NCI-H2081 (cell line): ENCODE results near the gene TARS2.

Experiments
- DNase-seq, 2 experiments: peaks; one replicate each; lab custom pipeline; 2025; lab: John Stamatoyannopoulos, UW

The TARS2 gene

GRCh38 chr1:150486966-150487762, at the start of gene TARS2:
TSS of gene TARS2 (plus strand) at chr1:150487419. CDS start at chr1:150487451, 32 bp downstream.
- DNase-seq = peak; percentile 99 to 100

GRCh38 chr1:150441121-150441520, 46.1 kb upstream of the TARS2 start:
- no peak for DNase-seq

DNA sequence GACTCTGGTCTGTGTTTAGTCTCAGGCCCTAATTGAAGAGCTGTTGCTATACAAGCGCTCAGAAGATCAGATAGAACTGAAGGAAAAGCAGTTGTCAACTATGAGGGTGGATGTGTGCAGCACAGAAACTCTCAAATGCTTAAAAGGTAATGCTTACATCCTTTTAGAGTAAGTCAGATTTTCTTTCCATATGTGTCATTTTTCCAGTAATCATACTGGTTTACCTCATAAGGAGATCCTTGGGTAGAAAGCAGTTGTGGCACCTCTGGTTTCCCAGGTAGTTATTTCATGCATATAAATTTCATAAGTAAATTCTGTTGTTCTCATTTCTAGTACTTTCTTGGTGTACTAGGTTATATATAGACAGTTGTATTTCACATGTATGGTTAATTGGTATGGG, 43.0 kb upstream of the TARS2 start:
- DNase-seq = no peak

DNA sequence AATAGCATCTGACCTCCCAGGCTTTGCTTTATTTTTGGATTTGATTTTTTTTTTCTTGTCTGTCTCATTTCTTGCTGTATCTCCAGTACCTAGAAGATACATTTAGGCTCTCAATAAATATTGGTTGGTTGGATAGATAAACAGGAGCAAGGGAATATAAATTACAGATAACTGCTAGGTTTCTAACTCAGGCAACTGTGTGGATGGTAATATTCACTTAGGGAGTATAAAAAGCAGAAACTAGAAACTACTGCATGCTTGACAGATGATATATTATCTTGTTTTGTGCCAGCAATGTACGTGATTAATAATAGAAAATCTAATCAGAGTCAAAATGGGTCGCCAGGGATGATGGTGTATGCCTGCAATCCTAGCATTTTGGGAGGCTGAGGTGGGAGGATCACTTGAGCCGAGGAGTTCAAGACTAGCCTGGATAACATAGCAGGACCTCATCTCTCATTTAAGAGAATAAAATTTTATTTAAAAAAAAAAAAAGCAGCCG, 31.0 kb upstream of the TARS2 start:
- no peak for DNase-seq

GRCh38 chr1:150464422-150464826, 22.8 kb upstream of the TARS2 start:
- peak; percentile 80 to 82 for DNase-seq

GRCh38 chr1:150466964-150467363, 20.3 kb upstream of the TARS2 start:
- no peak for DNase-seq

DNA sequence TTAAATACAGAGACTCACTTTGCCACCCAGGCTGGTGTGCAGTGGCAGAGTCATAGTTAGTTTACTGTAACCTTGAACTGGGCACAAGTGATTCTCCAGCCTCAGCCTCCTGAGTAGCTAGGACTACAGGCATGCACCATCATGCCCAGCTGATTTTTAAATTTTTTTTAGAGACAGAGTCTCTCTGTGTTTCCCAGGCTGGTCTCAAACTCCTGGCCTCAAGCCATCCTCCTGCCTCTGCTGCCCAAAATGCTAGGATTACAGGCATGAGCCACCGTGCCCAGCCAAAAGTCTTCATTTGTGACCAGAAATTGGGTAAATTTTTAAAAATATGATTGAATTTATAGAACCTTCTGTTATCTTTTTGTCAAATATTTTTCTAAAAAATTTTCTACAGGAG, 17.9 kb upstream of the TARS2 start:
- DNase-seq = no peak

- no peak for DNase-seq
Observed at GRCh38 chr1:150472601-150473200, 14.5 kb upstream of the TARS2 start.

DNA sequence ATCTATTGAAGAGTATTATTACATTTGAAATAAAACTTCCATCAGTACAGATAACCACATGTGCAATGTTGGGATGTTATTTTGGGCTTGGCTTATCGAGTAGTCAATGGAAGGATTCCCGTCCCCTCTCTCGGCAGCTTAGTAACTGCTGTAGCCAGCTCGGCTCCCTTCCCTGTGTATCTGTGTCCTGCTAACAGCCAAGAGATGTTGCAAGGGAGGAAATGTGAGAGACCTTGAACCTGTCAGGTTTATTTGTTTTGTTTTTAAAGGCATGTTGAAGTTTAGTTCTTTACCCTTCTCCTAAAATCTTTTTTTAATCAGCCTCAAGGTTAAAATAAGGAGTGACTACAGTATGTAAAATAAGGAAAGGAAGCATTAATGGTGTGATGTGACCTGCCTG, 13.6 kb upstream of the TARS2 start:
- no peak for DNase-seq

GRCh38 chr1:150474869-150475268, 12.3 kb upstream of the TARS2 start:
- no peak for DNase-seq

- DNase-seq = no peak
Observed at GRCh38 chr1:150476754-150477153, 10.5 kb upstream of the TARS2 start.

DNA sequence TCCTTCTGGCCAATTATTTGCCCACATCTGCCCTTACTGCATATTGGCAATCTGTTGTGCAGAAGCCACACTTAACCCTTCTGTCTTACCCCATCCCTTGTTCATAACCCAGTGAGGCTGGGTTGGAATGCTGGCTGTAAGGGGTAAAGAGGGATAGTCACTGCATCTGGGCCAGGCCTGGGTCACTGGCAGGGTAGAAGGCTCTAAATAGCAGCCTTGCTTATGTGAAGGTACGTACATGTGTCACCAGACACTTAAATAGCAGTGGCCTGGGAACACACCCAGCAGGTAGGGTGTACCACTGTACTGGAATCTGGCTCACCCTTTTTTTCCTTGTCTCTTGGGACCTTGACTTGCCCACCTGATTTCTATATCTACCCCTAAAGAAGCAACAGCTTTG, 9.9 kb upstream of the TARS2 start:
- DNase-seq = no peak

DNA sequence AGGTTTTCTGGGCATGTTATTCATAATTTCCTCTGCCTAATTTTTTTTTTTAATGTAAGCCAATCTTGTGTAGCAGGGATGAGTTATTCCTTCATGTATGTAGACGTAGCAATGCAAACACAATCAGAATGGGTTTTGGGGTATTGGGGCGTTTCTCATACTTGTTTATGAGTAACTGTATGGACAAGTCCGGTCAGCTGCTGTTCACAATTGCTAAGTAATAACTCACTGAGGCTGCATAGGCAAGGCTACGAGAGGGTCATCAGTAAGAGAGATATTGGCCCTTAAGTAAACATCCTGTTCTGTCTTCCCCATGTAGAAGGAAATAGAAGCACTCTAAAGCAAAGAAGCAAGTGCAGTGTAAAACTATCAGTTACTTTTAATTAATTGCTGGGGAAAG, 9.5 kb upstream of the TARS2 start:
- DNase-seq = no peak

GRCh38 chr1:150479370-150479769, 7.8 kb upstream of the TARS2 start:
- no peak for DNase-seq

- DNase-seq = no peak
Observed at GRCh38 chr1:150479927-150480352, 7.3 kb upstream of the TARS2 start.

GRCh38 chr1:150484431-150484830, 2.8 kb upstream of the TARS2 start:
- no peak for DNase-seq

DNA sequence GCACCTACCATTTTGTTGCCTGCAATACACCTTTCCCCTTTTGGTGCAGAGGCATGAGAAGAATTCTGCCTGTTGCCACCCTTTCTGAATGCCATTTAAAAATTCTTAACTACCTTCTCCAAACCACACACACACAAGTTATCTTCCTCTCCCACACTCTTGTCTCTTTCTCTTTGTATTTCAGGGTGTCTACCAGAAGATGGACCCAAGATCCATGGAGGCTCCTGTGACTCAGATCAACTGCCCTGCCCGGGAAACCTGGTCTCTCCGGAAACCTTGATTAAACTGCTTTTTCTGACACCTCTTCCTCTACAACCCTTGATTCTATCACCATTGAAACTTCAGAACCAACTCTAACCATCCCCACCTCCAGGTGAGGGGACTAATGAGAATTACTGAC, 2.4 kb upstream of the TARS2 start:
- DNase-seq = no peak

DNA sequence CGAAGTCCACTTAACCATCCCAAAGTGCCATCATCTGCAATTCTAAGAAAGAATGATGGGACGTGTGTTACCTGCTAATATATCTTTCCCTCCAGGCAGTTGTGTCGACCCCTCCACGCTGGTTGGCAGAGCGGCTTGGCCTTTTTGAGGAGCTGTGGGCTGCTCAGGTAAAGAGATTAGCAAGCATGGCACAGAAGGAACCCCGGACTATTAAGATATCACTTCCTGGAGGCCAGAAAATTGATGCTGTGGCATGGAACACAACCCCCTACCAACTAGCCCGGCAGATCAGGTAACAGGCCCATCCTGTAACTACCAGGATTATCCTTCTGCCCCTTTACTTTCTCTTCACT, 520 bp downstream of the TARS2 start:
- peak; percentile 7 to 28 for DNase-seq

GRCh38 chr1:150493175-150493574, 6.0 kb downstream of the TARS2 start:
- no peak for DNase-seq

GRCh38 chr1:150498342-150498741, 11.1 kb downstream of the TARS2 start:
- no peak for DNase-seq

GRCh38 chr1:150505431-150505830, 18.2 kb downstream of the TARS2 start:
- DNase-seq = no peak

GRCh38 chr1:150507912-150508864, 21.0 kb downstream of the TARS2 start, which contains the start of gene ECM1:
TSS of gene ECM1 (plus strand) at chr1:150508109. CDS start at chr1:150508210, 101 bp downstream.
- no peak for DNase-seq
